H1 (cell line): ENCODE data around the gene PLTP. TPM values are rescaled to one million over a fixed set of nuclear protein-coding genes. Genes with fewer than 3 reads are reported as not detected.
"Not testable (repeated sequence)": the region's sequence is repeated elsewhere in the genome, so short reads cannot be mapped to it uniquely, and the experiment has no call there.

Source experiments
- CTCF ChIA-PET: fragments of 300-600 bp; sonication (Branson Sonifier 250); formaldehyde crosslinking; loops from one replicate; lab custom pipeline; 2021; ENCODE audit not compliant: partially characterized antibody; lab: Charles Lee
- POLR2A ChIA-PET: fragments of 300-600 bp; sonication (Branson Sonifier 250); formaldehyde crosslinking; loops from one replicate; lab custom pipeline; 2021; ENCODE audit warnings: inconsistent platforms; ENCODE audit not compliant: partially characterized antibody; lab: Charles Lee
- DNase-seq, 2 experiments: peaks; one replicate each; pipeline versions ENCODE4 v3.0.0 to v3.0.0-alpha.2; 2010 to 2022; ENCODE audit warnings: low spot score in 2 of 2, low read depth in 1 of 2, mixed read lengths in 1 of 2
- FAIRE-seq: peaks from 2 replicates; lab custom pipeline; 2011; peaks lifted over from hg19 to GRCh38; lab: Jason Lieb, UNC
- H2AFZ ChIP-seq: 2 replicates; pipeline ENCODE4 v1.8.1; 2012; ENCODE audit warnings: low read length, inconsistent platforms
- H2AK5ac ChIP-seq: 2 replicates; pipeline ENCODE4 v1.6.1; 2013; ENCODE audit warnings: low read depth, low read length
- H2BK120ac ChIP-seq: replicated peaks from 2 replicates; pipeline ENCODE3; 2013; ENCODE audit warnings: low read depth, low read length, inconsistent platforms
- H2BK12ac ChIP-seq: 2 replicates; pipeline ENCODE4 v1.6.1; 2013; ENCODE audit warnings: low read depth, low read length
- H2BK15ac ChIP-seq: 2 replicates; pipeline ENCODE4 v1.6.1; 2013; ENCODE audit warnings: low read length
- H2BK20ac ChIP-seq: 2 replicates; pipeline ENCODE4 v1.6.1; 2013; ENCODE audit warnings: low read length
- H2BK5ac ChIP-seq: 2 replicates; pipeline ENCODE4 v1.6.1; 2013; ENCODE audit warnings: low read depth, low read length
- H3K14ac ChIP-seq: 2 replicates; pipeline ENCODE4 v1.6.1; 2013; ENCODE audit warnings: inconsistent platforms; ENCODE audit not compliant: insufficient read length
- H3K18ac ChIP-seq: 2 replicates; pipeline ENCODE4 v1.6.1; 2013; ENCODE audit warnings: low read length; ENCODE audit errors: extremely low read depth
- H3K23ac ChIP-seq: 2 replicates; pipeline ENCODE4 v1.6.1; 2013; ENCODE audit warnings: inconsistent platforms; ENCODE audit not compliant: insufficient read length
- H3K23me2 ChIP-seq: 2 replicates; pipeline ENCODE4 v1.6.1; 2013; ENCODE audit warnings: low read depth, low read length
- H3K27ac ChIP-seq: 2 replicates; pipeline ENCODE4 v1.6.1; 2011; ENCODE audit warnings: low read depth, low read length, inconsistent platforms
- H3K27me3 ChIP-seq, 4 experiments: replicated peaks in 1 of 4; 1 replicate in 1 of 4; 2 replicates in 3 of 4; pipeline versions ENCODE4 v1.6.1 to v1.8.1; 2011 to 2013; ENCODE audit warnings: low read length in 3 of 4, mild to moderate bottlenecking in 3 of 4, inconsistent platforms in 2 of 4, mixed read lengths in 2 of 4, moderate library complexity in 1 of 4; ENCODE audit not compliant: control insufficient read depth in 3 of 4, insufficient read depth in 3 of 4; ENCODE audit errors: extremely low read depth in 1 of 4
- H3K36me3 ChIP-seq, 4 experiments: 2 replicates each; pipeline versions ENCODE4 v1.6.1 to v1.8.1; 2011 to 2013; ENCODE audit warnings: mild to moderate bottlenecking in 4 of 4, low read length in 3 of 4, moderate library complexity in 2 of 4, control low read depth in 1 of 4, inconsistent platforms in 1 of 4; ENCODE audit not compliant: insufficient read depth in 4 of 4, control insufficient read depth in 2 of 4
- H3K4ac ChIP-seq: replicated peaks from 2 replicates; pipeline ENCODE3; 2013; ENCODE audit warnings: low read length, low read depth, mixed read lengths, inconsistent platforms; ENCODE audit not compliant: insufficient read length
- H3K4me1 ChIP-seq, 4 experiments: replicated peaks in 1 of 4; 1 replicate in 1 of 4; 2 replicates in 3 of 4; pipeline versions ENCODE4 v1.6.1 to v1.8.1; 2011 to 2013; ENCODE audit warnings: low read length in 3 of 4, inconsistent platforms in 2 of 4, mixed read lengths in 1 of 4; ENCODE audit not compliant: insufficient read depth in 4 of 4, control insufficient read depth in 3 of 4
- H3K4me2 ChIP-seq, 2 experiments: 2 replicates each; pipeline versions ENCODE4 v1.6.1 to v1.8.1; 2011 to 2013; ENCODE audit warnings: low read depth in 2 of 2, low read length in 2 of 2, control low read depth in 1 of 2, inconsistent platforms in 1 of 2, mild to moderate bottlenecking in 1 of 2; ENCODE audit not compliant: insufficient read depth in 1 of 2
- H3K4me3 ChIP-seq, 4 experiments: fragments of 200-600, 300-600 bp in 1 of 4; sonication (generic), shearing (Covaris generic), sonication (Bioruptor Twin) in 1 of 4; 2 replicates each; pipeline versions ENCODE4 v1.5.1 to v1.8.1; 2011 to 2016; ENCODE audit warnings: low read length in 4 of 4, low read depth in 3 of 4, control low read depth in 2 of 4, inconsistent platforms in 2 of 4, mild to moderate bottlenecking in 2 of 4, mixed read lengths in 1 of 4, moderate library complexity in 1 of 4; ENCODE audit not compliant: insufficient read depth in 2 of 4; ENCODE audit errors: extremely low read depth in 1 of 4
- H3K56ac ChIP-seq: replicated peaks from 2 replicates; pipeline ENCODE3; 2013; ENCODE audit warnings: low read depth, mild to moderate bottlenecking, mixed read lengths, low read length, inconsistent platforms; ENCODE audit not compliant: insufficient read length
- H3K79me1 ChIP-seq: 2 replicates; pipeline ENCODE4 v1.6.1; 2013; ENCODE audit warnings: low read depth, low read length, control low read depth
- H3K79me2 ChIP-seq, 2 experiments: 2 replicates each; pipeline versions ENCODE4 v1.6.1 to v1.8.1; 2012 to 2013; ENCODE audit warnings: low read length in 2 of 2, mild to moderate bottlenecking in 2 of 2, inconsistent platforms in 1 of 2; ENCODE audit not compliant: insufficient read depth in 2 of 2, control insufficient read depth in 1 of 2
- H3K9ac ChIP-seq, 4 experiments: replicated peaks in 1 of 4; 1 replicate in 1 of 4; 2 replicates in 3 of 4; pipeline versions ENCODE4 v1.6.1 to v1.8.1; 2011 to 2013; ENCODE audit warnings: low read depth in 3 of 4, low read length in 3 of 4, control low read depth in 2 of 4, mild to moderate bottlenecking in 2 of 4, moderate library complexity in 2 of 4, inconsistent platforms in 1 of 4; ENCODE audit errors: extremely low read depth in 1 of 4
- H3K9me3 ChIP-seq, 2 experiments: 2 replicates each; pipeline versions ENCODE4 v1.6.1 to v1.8.1; 2012 to 2013; ENCODE audit warnings: mild to moderate bottlenecking in 2 of 2, moderate library complexity in 2 of 2, control low read depth in 1 of 2, inconsistent platforms in 1 of 2, low read depth in 1 of 2, low read length in 1 of 2, mixed read lengths in 1 of 2; ENCODE audit not compliant: insufficient read depth in 2 of 2
- H4K20me1 ChIP-seq, 2 experiments: replicated peaks in 1 of 2; 2 replicates each; pipeline versions ENCODE3 to v1.8.1; 2011 to 2013; ENCODE audit warnings: inconsistent platforms in 2 of 2, low read length in 2 of 2, mild to moderate bottlenecking in 1 of 2; ENCODE audit not compliant: insufficient read depth in 2 of 2, control insufficient read depth in 1 of 2
- H4K5ac ChIP-seq: 2 replicates; pipeline ENCODE4 v1.6.1; 2013; ENCODE audit warnings: low read length, low read depth, mixed read lengths, inconsistent platforms; ENCODE audit not compliant: insufficient read length
- H4K8ac ChIP-seq: 2 replicates; pipeline ENCODE4 v1.8.0; 2013; ENCODE audit warnings: mild to moderate bottlenecking, moderate library complexity, low read length, inconsistent platforms; ENCODE audit not compliant: insufficient read depth; ENCODE audit errors: extremely low read depth
- H4K91ac ChIP-seq: replicated peaks from 2 replicates; pipeline ENCODE3; 2013; ENCODE audit warnings: low read length, mixed read lengths, inconsistent platforms; ENCODE audit not compliant: insufficient read length
- CEBPB ChIP-seq: IDR thresholded peaks from 2 replicates; pipeline ENCODE4 v1.6.1; 2012; ENCODE audit warnings: low read depth, low read length
- WGBS, 2 experiments: shearing (Covaris generic) in 1 of 2; methylation state at CpG; one replicate each; pipeline versions ENCODE4 v1.1.6 to v1.1.7; 2013 to 2015; ENCODE audit warnings: low lambda C conversion rate in 2 of 2, mixed read lengths in 2 of 2, inconsistent platforms in 1 of 2, low coverage in 1 of 2, missing lambda C conversion rate in 1 of 2; ENCODE audit not compliant: insufficient replicate concordance in 2 of 2, insufficient coverage in 1 of 2, insufficient read length in 1 of 2; ENCODE audit errors: extremely low coverage in 1 of 2, missing lambda C conversion rate in 1 of 2; 5-methylcytosine and 5-hydroxymethylcytosine counted together
- polyA plus RNA-seq, 7 experiments: library from polyadenylated mRNA; depleted of rRNA in 3 of 7; stranded (reverse) in 5 of 7; unstranded in 2 of 7; fragments of >200 nt in 5 of 7; fragments of 200-250 nt in 2 of 7; gene quantifications; 1 replicate in 5 of 7; 2 replicates in 1 of 7; 4 replicates in 1 of 7; pipeline versions ENCODE4 v1.2.1 to v1.2.3, GENCODE V29; 2011 to 2013; ENCODE audit warnings: missing spikeins in 2 of 7, mixed read lengths in 2 of 7
- total RNA-seq: library from RNA; stranded (reverse); fragmentation: NEBNext Ultra II Directional; extraction: Animal tissue kit (Norgen Biotek cat#: 25700); gene quantifications from 2 replicates; pipeline ENCODE4 v1.2.1, GENCODE V29; 2021

PLTP gene
- total and polyA plus RNA-seq, 2 of the 8 experiments (the other 6 are each of a cell fraction or from before 2014, with no cell fraction given), result 120 to 194 TPM

DNA sequence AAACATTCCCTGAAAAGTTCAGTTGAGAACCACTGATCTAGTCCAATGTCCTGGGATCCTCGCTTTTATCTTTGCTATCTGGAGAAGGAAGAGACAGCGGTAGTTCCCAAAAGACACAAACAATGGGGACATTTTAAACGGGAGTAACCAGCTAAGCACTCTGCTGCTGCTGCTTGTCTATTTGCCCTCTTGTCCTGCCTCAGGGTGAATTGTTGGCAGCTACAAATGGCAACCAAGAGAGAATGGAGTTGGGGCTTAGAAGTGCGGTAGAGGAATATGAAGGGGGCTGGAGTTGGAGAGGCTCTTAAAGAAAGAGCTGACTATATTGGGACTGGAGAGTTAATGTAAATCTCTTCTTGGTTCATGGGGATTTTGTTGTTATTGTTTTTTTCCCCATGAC lies 37.4 kb downstream of the PLTP start:
- Histone ChIP-seq H3K18ac (no peak overlapping the region), H2BK5ac (no peak overlapping the region), H2BK15ac (no peak overlapping the region), H3K9me3 (no peaks in the 10 kb centered on the region), H3K36me3 (peaks cover 0 to 9% (median 7%) of the 10 kb centered on the region in 4 experiments; a peak in 6 of 8 replicates), H2BK120ac (no peak overlapping the region), H3K9ac (no peak overlapping the region), H3K79me1 (no peaks in the 10 kb centered on the region), H4K8ac (no peak overlapping the region), H3K27ac (no peak overlapping the region), H3K23ac (no peak overlapping the region), H2AK5ac (no peak overlapping the region), H3K56ac (no peak overlapping the region), H3K23me2 (no peaks in the 10 kb centered on the region), H3K4me2 (no peak overlapping the region), H4K20me1 (no peaks in the 10 kb centered on the region), H2AFZ (no peak overlapping the region), H3K4me3 (no peak overlapping the region), H3K27me3 (no peaks in the 10 kb centered on the region), H2BK20ac (no peak overlapping the region), H3K79me2 (no peaks in the 10 kb centered on the region), H2BK12ac (no peak overlapping the region), H3K14ac (no peak overlapping the region), H4K5ac (no peak overlapping the region), H3K4me1 (no peaks in the 10 kb centered on the region), H3K4ac (no peak overlapping the region), H4K91ac (no peak overlapping the region)
- POLR2A ChIA-PET, result interaction anchor here (0.6 to 2.0 kb wide), 10 partner anchors 8 to 62 kb away, joined by 3 to 7 read pairs (median 4); partner anchors contain the start of genes NEURL2, PCIF1 and UBE2C
- 87% methylated on average over 4 of the region's 4 CpGs; no CpG with 5 or more reads in 1 of the 2 experiments for WGBS, 2 experiments
- DNase-seq (no peak), FAIRE-seq (no peak)
- TF ChIP-seq CEBPB, result no peak
- CTCF ChIA-PET, result interaction anchor here (0.6 to 1.8 kb wide), 6 partner anchors 10 to 95 kb away, joined by 3 to 5 read pairs (median 3); no protein-coding TSS in a partner anchor

DNA sequence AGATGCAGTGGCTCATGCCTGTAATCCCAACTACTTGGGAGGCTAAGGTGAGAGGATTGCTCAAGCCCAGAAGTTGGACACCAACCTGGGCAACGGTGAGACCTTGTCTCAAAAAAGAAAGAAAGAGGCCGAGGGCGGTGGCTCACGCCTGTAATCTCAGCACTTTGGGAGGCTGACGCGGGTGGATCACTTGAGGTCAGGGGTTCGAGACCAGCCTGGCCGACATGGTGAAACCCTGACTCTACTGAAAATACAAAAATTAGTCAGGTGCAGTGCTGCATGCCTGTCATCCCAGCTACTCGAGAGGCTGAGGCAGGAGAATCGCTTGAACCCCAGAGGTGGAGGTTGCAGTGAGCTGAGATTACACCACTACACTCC lies 37.9 kb downstream of the PLTP start:
- POLR2A ChIA-PET, result interaction anchor here (0.8 to 8.1 kb wide), 9 partner anchors 8 to 61 kb away, joined by 3 to 39 read pairs (median 4); partner anchors contain the start of genes ACOT8, NEURL2, UBE2C and ZSWIM1

More for the DNA sequence above, 37.9 kb downstream of the PLTP start:
- not testable (repeated sequence) for H3K56ac ChIP-seq, FAIRE-seq, H3K9me3 ChIP-seq, H3K23me2 ChIP-seq, H4K8ac ChIP-seq, H2BK5ac ChIP-seq, H2BK15ac ChIP-seq, H2AFZ ChIP-seq, H2AK5ac ChIP-seq, H3K4me1 ChIP-seq, H4K20me1 ChIP-seq, H3K4ac ChIP-seq, H3K27me3 ChIP-seq, H4K91ac ChIP-seq, H2BK12ac ChIP-seq, H2BK120ac ChIP-seq, H4K5ac ChIP-seq, H3K4me3 ChIP-seq, H3K18ac ChIP-seq, H3K9ac ChIP-seq, H3K79me2 ChIP-seq, H3K14ac ChIP-seq, H3K4me2 ChIP-seq, H3K23ac ChIP-seq, DNase-seq, H2BK20ac ChIP-seq, H3K27ac ChIP-seq, H3K36me3 ChIP-seq, H3K79me1 ChIP-seq
- CTCF ChIA-PET, result interaction anchor here (0.7 to 1.8 kb wide), 4 partner anchors 16 to 95 kb away, joined by 3 to 5 read pairs (median 4); no protein-coding TSS in a partner anchor
- WGBS, 2 experiments, result 95% methylated on average over 10 of the region's 10 CpGs; no CpG with 5 or more reads in 1 of the 2 experiments
